GM21529 (cell line): ENCODE results near the gene RPTOR.
"Not testable (repeated sequence)": the region's sequence is repeated elsewhere in the genome, so short reads cannot be mapped to it uniquely, and the experiment has no call there.

ENCODE experiments used
- ATAC-seq: cut with Tn5 transposase; IDR thresholded peaks from one replicate; pipeline ENCODE4 v1.9.1; 2021; ENCODE audit not compliant: unreplicated experiment

RPTOR gene

DNA sequence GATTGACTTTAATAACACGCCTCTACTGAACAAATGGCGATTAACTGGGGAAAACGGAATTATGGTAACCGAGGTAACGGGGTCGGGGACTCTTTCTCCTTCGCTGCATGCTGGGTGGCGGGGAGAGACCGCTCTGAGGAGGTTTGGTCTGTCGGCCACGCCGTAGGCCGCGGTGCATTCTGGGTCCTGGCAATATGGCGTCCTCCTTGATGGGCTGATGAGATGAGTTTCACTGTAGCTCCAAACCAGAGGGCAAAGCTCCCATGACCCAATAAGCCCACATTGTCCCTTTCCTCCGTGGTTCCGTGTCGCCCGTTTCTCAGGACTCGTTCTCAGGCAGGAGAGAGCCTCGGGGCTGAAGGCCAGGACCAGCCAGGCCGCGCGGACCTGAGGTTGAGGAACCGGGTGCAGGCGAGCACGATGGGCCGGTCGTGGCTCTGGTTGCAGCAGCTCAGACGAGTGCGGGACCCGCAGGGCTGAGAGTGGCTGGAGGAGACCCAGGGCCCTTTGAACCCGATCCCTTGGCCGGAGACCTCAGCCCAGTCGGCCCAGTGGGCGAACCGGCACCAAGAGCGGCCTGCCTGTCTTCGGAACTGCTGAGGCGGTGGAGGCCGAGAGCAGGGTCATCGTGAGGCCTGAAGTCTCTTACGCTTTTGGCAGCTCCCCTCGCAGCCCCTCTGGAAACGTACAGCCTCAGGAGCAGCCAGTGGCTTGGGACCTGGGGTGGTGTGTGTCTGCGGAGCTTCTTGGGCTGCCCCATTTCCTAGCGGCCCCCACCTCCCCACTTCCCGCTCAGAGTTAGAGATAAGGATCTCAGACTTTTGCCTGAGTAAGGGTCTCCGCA, at the start of gene RPTOR:
RPTOR (plus strand) TSS at position 184 of the 844 bp plus-strand sequence. CDS start 792 bp downstream, outside the sequence.
- peak; percentile 79 for ATAC-seq

DNA sequence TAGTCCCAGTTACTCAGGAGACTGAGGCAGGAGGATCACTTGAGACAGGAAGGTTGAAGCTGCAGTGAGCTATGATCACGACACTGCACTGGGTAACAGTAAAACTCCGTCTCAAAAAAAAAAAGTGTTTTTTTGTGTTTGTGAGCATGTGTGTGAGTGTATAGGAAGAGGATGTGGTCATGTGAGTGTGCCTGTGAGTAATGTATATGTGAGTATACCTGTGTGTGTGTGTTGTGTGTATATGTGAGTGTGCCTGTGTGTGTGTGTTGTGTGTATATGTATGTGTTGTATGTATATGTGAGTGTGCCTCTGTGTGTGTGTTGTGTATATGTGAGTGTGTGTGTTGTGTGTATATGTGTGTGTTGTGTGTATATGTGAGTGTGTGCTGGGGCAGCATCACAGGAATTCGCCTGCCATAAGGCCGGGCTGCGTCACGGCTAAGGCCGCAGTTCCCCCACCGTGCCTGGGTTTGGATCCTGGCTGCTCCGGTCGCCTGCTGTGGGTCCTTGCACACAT, 46.9 kb upstream of the RPTOR start:
- no peak for ATAC-seq

- no peak for ATAC-seq
Observed at GRCh38 chr17:80498242-80498919, 46.3 kb upstream of the RPTOR start.

DNA sequence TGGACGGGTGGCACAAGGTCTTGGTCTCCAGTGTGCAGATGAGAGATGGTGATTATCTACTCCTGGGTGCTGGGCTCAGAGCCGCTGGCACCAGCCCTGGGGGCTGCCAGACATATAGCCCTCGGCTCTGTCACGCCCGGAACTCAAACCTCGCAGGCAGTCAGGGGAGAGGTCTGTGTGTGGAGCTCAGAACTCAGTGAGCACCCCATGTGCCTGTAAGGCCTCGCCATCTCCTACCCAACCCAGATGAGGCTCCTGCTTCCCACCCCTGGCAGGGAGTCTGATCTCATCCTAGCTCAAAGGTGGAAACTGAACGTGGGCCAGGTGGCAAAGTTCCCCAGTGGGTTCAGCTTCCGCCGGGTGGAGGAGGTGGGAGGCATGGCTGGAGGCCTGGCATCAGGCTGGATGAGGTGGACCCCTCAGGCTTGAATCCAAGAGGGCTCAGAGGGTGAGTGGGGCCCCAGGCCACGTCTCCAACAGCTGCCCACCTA, 45.7 kb upstream of the RPTOR start:
- no peak for ATAC-seq

DNA sequence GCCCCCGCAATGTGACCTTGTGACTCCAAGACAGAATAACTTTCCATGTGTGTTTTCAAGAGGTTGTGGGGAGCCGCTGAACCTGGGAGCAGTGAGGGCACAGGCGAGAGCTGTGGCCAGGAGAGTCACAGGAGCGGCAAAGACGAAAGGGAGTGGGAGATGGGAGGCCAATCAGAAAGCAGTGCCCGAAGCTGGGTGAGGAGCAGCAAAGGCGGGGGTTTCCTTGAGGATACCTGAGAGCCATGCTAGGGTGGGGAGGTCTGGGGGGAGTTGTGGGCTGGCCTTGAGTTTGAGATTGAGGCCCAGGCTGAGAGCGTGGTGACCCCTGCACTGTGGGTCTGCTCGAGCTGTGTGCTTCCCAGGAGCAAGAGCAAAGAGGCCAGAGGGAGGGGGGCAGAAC, 45.1 kb upstream of the RPTOR start:
- no peak for ATAC-seq

DNA sequence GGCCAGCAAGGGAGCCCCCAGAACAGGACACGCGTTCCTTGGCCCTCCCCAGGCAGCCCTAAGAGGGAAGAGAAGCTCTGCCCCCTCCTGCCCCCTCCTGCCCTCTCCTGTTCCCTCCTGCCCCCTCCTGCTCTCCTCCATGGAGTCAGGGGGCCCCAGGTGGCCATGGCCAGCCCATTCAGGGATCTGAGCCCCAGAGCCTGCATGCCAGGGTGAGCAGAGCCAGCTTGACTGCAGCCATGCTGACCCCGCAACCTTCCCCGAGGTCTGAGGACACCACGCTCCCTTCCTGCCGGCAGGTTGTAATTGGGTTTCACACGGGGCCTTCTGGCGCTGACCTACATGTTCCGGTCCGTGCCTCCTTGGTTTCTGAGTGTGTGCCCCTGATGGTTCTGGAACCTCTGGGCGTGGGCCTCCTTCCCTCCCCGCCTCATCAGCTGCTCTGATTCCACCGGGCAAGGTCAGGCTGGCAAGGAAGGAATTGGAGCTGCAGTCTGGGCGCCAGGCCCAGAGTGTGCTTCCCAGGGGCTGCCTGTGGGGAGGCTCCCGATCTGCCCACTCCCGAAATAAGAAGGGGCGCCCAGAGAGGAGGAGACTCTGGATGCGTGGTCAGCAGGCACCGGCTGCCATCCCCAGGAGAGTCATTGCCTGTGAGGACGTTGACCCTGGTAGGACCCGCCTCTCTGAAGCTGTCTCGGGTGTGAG, 44.5 kb upstream of the RPTOR start:
- no peak for ATAC-seq

GRCh38 chr17:80501741-80502577, 42.7 kb upstream of the RPTOR start:
- ATAC-seq = no peak

GRCh38 chr17:80502578-80502877, 42.1 kb upstream of the RPTOR start:
- no peak for ATAC-seq

- ATAC-seq = no peak
Observed at GRCh38 chr17:80503031-80503430, 41.6 kb upstream of the RPTOR start.

- ATAC-seq = no peak
Observed at GRCh38 chr17:80503921-80504320, 40.7 kb upstream of the RPTOR start.

DNA sequence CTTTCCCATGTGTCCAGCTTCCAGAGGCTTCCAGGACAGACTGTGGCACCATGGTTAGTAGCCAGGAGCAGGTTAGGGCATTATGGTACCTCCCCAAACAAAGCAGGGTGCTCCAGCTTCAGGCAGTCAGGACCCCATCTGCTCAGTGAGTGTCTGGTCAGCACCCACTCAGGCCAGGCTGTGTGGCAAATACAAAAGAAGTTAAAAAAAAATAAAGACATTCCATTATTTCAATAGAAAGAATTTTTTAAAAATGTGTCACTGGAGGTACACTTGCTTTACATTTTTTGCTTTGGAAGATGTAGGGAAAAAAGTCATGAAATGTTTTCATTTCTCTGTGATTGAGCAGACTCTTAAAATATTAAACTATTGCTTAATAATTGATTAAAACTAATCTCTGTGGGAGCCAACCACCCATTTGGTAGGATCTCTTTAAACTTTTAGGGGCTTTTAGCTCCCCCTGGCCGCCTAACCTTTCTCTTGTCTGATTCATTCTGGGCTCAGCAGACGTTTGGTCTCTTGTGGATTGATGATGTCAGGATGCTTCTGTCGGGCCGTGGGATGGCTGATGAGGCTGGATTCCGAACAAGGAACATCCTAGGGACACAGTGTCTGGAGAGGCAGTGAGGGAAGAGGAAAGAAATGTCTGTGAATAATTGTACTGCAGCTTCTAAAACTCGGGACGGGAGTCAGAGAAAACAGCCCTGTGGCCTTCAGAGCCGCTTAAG, 39.8 kb upstream of the RPTOR start:
- ATAC-seq = no peak

DNA sequence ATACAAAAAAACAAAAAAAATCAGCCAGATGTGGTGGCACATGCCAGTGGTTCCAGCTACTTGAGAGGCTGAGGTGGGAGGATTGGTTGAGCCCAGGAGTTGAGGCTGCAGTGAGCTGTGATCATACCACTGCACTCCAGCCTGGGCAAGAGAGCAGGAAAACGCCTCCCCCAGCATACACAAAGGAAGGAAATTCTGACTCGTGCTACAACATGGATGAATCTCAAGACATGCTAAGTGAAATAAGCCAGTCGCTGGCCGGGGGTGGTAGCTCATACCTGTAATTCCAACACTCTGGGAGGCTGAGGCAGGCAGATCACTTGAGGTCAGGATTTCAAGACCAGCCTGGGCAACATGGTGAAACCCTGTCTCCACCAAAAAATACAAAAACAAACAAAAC, 37.5 kb upstream of the RPTOR start:
- not testable (repeated sequence) for ATAC-seq

DNA sequence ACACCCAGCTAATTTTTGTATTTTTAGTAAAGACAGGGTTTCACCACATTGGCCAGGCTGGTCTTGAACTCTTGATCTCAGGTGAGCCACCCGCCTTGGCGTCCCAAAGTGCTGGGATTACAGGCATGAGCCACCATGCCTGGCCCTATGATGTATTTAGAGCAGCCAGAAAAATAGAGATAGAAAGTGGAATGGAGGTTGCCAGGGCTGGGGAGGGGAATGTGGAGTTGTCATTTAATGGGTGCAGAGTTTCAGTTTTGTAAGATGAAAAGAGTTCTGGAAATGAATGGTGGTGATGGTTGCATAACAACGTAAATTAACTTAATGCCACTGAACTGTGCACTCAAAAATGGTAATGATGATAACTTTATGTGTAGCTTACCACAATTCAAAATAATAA, 36.7 kb upstream of the RPTOR start:
- no peak for ATAC-seq

DNA sequence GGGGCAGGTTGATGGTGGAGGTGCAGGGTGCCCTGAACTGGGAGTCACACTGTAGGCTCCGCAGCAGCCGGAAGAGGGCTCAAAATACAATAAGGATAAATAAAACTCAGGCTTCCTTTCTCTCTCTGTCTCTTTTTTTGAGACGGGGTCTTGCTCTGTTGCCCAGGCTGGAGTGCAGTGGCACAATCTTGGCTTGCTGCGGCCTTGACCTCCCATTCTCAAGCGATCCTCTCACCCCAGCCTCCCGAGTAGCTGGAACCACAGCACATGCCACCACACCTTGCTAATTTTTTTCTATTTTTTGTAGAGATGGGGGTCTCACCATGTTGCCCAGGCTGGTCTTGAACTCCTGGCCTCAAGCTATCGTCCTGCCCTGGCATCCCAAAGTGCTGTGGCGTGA, 35.3 kb upstream of the RPTOR start:
- ATAC-seq = no peak

DNA sequence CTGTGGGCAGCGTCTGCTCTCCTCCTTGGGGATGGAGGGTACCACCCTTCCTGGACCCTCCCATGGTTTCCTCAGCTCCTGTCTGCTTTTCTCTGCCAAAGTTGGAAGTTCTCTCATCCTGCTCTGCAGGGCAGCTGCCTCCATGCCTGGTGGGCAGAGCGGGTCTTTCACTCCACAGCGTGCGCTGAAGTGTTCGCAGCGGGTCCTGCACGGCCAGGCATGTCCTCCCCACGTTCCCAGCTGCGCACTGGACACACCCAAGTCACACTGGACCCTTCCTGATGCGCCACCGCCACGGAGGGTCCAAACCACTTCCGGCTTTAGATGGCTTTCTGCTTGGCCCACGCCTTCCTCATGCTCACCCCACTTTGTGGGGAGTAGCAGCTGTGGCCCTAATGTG, 34.5 kb upstream of the RPTOR start:
- no peak for ATAC-seq

DNA sequence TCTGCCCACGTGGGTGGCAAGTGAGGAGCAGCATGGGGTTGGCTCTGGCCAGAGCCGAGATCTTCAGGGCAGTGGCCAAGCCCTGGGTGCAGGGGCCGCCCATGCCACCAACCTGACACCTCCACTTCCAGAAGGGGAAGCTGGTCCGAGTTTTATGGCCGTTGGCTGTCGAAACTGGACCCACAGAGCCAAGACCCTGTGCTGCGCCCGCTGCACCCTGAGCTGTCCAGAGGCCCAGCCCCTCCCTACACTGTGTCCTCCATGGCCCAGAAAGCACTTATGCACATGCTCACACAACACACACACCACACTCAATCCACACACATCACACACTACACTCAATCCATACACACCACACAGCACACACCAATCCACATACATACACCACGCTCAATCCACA, 33.9 kb upstream of the RPTOR start:
- no peak for ATAC-seq

DNA sequence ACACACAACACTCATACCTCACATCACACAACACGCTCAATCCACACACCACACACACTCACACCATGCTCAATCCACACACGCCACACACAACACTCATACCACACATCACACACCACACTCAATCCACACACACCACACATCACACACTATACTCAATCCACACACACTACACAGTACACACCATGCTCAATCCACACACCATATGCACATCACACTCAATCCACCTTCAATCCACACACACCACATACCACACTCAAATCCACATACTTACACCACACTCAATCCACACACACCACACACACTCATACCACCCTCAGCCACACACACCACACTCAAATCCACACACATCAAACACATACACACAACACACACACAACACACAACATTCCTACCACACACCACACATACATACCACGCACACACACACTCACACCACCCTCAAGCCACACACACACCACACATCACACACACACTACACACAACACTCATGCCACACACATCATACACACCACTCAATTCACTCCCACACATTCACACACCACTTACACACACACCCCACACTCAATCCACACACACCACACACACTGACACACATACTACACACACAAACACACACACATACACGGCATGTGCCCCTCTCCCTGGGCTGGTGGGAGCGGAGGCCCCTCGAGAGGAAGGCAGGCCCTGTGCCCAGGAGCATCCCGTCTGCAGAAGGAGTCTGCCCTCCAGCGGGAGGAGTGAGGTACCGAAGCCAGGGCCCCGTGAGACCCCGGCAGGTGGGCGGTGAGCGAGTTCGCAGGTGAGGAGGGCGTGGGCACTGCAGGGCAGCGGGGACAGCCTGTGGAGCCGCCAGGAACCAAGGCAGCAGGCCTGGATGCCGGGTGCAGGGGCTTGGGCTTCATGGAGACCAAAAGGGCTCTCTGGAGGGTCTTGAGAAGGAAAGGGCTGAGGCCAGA, 33.1 kb upstream of the RPTOR start:
- no peak for ATAC-seq

DNA sequence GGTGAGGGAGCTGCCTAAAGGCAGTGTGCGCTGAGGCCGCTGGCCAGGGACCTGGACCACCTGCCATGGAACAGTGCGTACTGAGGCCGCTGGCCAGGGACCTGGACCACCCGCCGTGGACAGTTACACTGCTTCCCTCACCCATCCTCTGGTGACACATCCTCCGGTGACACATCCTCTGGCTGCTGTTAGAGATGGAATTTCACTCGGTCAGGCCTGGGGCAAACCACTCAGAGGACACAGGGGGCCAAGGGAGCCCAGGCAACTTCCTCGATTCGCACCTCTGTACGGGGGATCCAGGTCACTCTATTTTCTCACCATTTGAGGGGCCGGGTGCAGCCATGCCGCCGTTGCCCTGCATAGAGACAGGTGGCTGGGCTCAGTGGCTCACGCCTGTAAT, 32.4 kb upstream of the RPTOR start:
- ATAC-seq = no peak

- no peak for ATAC-seq
Observed at GRCh38 chr17:80513201-80513600, 31.4 kb upstream of the RPTOR start.
